ENCODE measurements around the gene OR5AU1.

Gene OR5AU1

DNA sequence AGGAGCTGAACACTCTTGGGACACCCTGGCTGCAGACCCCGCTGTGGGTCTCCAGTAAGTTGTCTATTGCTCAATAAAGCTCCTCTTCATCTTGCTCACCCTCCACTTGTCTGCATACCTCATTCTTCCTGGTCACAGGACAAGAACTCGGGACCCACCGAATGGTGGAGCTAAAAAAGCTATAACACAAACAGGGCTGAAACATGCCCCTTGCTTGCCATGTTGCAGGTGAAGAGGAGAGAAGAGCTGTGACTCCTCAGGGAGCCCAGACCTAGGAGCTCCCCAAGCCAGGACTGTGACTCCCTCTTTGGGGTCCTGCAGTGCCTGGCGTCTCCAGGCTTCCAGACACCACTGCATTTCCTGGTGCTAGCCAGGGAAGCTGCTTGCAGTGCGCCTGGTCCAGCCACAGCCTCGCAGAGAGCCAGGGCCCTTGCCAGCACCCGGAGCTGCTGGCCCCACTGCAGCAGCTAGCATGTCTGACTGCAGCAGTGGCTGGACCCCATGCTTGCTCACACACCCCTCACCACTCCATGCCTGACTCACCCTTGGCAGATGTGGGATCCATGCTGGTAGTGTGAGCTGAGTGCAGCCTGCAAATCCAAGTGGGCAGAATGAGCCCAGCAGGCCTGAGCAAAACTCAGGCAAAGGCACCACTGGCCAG lies 37.1 kb upstream of the OR5AU1 start:
- no peaks in the 10 kb centered on the region for H3K36me3 ChIP-seq
- H3K27me3 ChIP-seq (ENCODE audit: insufficient read depth, low read depth, severe bottlenecking) = no peaks in the 10 kb centered on the region
- no peak for DNase-seq
- peaks cover 11% of the 10 kb centered on the region for H3K9me3 ChIP-seq (ENCODE audit: severe bottlenecking)
- TF ChIP-seq, protein P1, sequence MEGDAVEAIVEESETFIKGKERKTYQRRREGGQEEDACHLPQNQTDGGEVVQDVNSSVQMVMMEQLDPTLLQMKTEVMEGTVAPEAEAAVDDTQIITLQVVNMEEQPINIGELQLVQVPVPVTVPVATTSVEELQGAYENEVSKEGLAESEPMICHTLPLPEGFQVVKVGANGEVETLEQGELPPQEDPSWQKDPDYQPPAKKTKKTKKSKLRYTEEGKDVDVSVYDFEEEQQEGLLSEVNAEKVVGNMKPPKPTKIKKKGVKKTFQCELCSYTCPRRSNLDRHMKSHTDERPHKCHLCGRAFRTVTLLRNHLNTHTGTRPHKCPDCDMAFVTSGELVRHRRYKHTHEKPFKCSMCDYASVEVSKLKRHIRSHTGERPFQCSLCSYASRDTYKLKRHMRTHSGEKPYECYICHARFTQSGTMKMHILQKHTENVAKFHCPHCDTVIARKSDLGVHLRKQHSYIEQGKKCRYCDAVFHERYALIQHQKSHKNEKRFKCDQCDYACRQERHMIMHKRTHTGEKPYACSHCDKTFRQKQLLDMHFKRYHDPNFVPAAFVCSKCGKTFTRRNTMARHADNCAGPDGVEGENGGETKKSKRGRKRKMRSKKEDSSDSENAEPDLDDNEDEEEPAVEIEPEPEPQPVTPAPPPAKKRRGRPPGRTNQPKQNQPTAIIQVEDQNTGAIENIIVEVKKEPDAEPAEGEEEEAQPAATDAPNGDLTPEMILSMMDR (IDR thresholded peaks at IDR 0.05; ENCODE audit: low read depth, low read length) = no peak
- H3K4me3 ChIP-seq (ENCODE audit: low read depth, low read length) = no peak overlapping the region
- no peak overlapping the region for H3K27ac ChIP-seq

DNA sequence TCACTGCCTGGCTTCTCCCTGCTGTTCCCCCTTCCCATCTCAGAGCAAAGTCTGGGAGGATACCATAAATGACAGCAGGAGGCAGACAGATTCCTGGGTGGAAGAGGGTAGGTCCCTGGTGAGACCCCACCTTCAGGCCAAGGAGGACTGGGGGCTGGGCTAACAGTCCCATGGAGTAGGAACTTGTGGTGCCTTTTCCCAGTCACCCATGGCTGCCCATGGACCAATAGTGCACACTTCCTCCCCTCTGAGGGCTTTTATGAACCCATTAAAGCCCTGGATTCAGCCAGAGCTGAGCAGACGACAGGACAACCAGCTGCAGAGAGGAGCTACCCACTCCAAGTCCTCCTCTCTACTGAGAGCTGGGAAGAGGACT lies 36.6 kb upstream of the OR5AU1 start:
- no peak overlapping the region; the same call in 1 of the 2 replicates for H3K4me3 ChIP-seq (ENCODE audit: low read depth, low read length)

DNA sequence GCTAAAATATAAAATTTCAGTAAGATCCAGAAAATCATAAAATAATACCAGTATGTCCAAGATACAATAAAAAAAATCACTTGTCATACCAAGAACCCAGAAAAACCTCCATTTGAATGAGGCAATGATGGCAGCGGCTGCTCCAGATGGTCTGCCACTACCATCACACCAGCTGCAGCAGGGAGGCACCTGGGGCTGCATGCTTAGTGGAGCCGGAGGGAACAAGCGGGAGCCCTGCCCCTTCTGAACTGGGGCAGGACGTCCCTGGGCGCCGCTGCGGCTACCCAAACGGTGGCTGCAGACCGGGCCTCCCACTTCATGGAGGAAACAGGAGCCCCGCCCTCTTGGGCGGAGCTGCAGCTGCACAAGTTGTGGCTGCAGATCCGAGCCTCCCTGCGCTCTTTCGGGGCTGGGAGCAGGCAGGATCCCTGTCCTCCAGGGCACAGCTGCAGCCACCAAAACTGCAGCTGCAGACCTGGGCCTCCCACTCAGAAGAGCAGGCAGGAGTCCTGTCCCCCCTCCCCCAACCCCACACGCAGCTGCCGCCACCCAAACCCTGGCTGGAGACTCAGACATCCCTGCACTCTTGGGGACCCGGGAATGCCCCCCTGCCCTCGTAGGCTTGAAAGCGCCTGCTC lies 36.1 kb upstream of the OR5AU1 start:
- Histone ChIP-seq H3K27ac (no peak overlapping the region), H3K27me3 (ENCODE audit: insufficient read depth, low read depth, severe bottlenecking) (no peaks in the 10 kb centered on the region), H3K9me3 (ENCODE audit: severe bottlenecking) (peaks cover 6% of the 10 kb centered on the region), H3K4me3 (ENCODE audit: low read depth, low read length) (peak overlapping the region; percentile 32), H3K36me3 (no peaks in the 10 kb centered on the region)
- DNase-seq = peak; percentile 70
- TF ChIP-seq, protein P1 (IDR thresholded peaks at IDR 0.05; ENCODE audit: low read depth, low read length) = no peak

More for the DNA sequence above, 36.6 kb upstream of the OR5AU1 start:
- DNase-seq = no peak
- H3K9me3 ChIP-seq (ENCODE audit: severe bottlenecking) = peaks cover 10% of the 10 kb centered on the region
- H3K36me3 ChIP-seq = no peaks in the 10 kb centered on the region
- no peak overlapping the region for H3K27ac ChIP-seq
- H3K27me3 ChIP-seq (ENCODE audit: insufficient read depth, low read depth, severe bottlenecking) = no peaks in the 10 kb centered on the region
- TF ChIP-seq, protein P1 (IDR thresholded peaks at IDR 0.05; ENCODE audit: low read depth, low read length) = no peak

DNA sequence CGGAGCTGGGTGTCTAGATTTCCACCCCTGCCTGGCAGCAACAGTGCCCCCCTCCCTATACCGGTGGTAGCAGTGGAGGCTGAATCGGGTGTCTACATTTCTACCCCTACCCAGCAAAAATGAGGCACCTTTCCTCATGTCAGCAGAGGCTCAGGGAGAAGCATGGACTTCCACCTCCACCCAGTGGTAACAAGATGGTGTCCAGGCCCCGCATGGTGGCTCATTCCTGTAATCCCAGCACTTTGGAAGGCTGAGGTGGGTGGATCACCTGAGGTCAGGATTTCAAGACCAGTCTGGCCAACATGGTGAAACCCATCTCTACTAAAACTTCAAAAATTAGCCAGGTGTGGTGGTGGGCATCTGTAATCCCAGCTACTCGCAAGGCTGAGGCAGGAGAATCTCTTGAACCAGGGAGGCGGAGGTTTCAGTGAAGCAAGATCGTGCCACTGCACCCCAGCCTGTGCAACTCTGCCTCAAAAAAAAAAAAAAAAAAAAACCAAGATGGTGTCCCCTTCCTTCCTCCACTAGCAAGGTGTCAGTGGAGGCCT lies 35.5 kb upstream of the OR5AU1 start:
- Histone ChIP-seq H3K27ac (no peak overlapping the region), H3K27me3 (ENCODE audit: insufficient read depth, low read depth, severe bottlenecking) (no peaks in the 10 kb centered on the region), H3K36me3 (no peaks in the 10 kb centered on the region), H3K9me3 (ENCODE audit: severe bottlenecking) (peaks cover 6% of the 10 kb centered on the region), H3K4me3 (ENCODE audit: low read depth, low read length) (peak overlapping the region; percentile 32)
- TF ChIP-seq, protein P1 (IDR thresholded peaks at IDR 0.05; ENCODE audit: low read depth, low read length) = no peak
- DNase-seq = peak; percentile 16

DNA sequence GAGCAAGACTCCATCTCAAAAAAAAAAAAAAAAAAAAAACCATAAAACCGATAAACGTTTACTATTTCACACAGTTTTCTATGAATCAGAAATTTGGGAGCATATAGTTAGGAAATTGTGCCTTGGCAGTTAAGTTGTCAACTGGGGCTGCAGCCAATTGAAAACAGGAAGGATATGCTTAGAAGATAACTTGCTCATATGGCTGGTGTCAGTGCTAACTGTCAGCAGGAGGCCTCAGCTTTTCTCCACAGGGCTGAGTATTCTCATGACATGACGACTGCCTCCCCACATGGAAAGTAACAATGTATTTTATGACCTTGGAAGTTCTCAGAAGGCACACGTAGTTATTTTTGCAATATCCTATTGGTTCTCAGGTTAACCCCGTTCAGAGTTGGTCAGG lies 29.6 kb upstream of the OR5AU1 start:
- no peak for DNase-seq
- no peaks in the 10 kb centered on the region for H3K36me3 ChIP-seq
- no peak overlapping the region for H3K4me3 ChIP-seq (ENCODE audit: low read depth, low read length)
- TF ChIP-seq, protein P1 (IDR thresholded peaks at IDR 0.05; ENCODE audit: low read depth, low read length) = no peak
- peaks cover 4% of the 10 kb centered on the region for H3K27me3 ChIP-seq (ENCODE audit: insufficient read depth, low read depth, severe bottlenecking)
- no peak overlapping the region for H3K27ac ChIP-seq
- H3K9me3 ChIP-seq (ENCODE audit: severe bottlenecking) = peaks cover 13% of the 10 kb centered on the region

Data from WERI-Rb-1 (cell line).